SK-MEL-5 (cell line): Measurements from ENCODE around the gene EDIL3. TPM values are rescaled to one million over a fixed set of nuclear protein-coding genes. Genes with fewer than 3 reads are reported as not detected.
"Not testable (repeated sequence)": the region's sequence is repeated elsewhere in the genome, so short reads cannot be mapped to it uniquely, and the experiment has no call there.

Experiments used
- DNase-seq: peaks from one replicate; pipeline ENCODE4 v3.0.0-alpha.2; 2016; ENCODE audit warnings: low read depth, low spot score
- in situ Hi-C: cut with HindIII; loops from 2 replicates; pipeline ENCODE4 v1.10.0; 2016; ENCODE audit warnings: low sequenced_read_pairs, high pct_unique_total_duplicates, low pct_unique_long_range_greater_than_20kb
- total RNA-seq: library from RNA; depleted of rRNA; stranded (reverse); fragments of >200 nt; shearing (Covaris generic); gene quantifications from 2 replicates; pipeline ENCODE4 v1.2.3, GENCODE V29; 2014

EDIL3 gene
- total RNA-seq, 1 experiment from 2014 or later = 8.2 TPM

DNA sequence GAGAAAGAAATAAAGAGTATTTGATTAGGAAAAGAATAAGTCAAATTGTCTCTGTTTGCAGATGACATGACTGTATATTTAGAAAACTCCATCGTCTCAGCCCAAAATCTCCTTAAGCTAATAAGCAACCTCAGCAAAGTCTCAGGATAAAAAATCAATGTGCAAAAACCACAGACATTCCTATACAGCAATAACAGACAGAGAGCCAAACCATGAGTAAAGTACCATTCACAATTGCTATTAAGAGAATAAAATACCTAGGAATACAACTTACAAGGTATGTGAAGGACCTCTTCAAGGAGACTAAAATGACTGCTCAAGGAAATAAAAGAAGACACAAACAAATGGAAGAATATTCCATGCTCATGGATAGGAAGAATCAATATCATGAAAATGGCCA, 66.9 kb downstream of the EDIL3 start:
- DNase-seq, in situ Hi-C loops: not testable (repeated sequence)

DNA sequence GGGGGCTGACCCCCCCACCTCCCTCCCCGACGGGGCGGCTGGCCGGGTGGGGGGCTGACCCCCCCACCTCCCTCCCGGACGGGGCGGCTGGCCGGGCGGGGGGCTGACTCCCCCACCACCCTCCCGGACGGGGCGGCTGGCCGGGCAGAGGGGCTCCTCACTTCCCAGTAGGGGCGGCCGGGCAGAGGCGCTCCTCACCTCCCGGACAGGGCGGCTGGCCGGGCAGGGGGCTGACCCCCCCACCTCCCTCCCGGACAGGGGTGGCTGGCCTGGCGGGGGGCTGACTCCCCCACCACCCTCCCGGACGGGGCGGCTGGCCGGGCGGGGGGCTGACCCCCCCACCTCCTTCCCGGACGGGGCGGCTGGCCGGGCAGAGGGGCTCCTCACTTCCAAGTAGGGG, 72.4 kb downstream of the EDIL3 start:
- in situ Hi-C loops, DNase-seq: not testable (repeated sequence)

DNA sequence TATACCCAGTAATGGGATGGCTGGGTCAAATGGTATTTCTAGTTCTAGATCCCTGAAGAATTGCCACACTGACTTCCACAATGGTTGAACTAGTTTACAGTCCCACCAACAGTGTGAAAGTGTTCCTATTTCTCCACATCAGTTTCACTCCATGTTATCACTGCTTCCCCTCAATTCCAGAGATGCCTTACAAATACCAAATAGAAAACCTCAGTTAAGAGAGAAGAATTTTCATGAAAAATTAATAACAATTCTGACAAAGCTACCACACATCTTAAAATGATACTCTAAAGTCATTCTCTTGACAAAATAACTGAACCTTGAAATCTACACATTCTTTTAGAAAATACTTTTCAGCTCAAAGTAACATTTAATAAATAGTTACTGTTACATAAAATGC, 74.8 kb downstream of the EDIL3 start:
- in situ Hi-C loops, DNase-seq: not testable (repeated sequence)

DNA sequence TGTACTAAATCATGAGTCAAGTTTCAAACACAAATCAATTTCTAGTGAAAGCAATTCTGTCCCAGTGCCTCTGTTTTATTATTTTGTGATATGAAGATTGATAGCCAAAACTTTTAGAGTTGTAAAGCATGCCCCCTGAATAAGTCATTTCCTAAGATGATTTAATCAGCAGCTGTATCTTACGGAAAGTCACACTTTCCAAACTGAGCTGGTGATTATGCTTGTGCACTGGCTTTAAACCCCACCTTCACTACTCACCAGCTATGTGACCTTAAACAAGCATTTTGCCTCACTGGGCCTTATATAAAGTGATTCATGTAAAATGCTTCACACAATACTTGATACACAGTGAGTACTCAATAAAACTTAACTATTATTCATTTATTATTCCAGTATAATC, 78.1 kb downstream of the EDIL3 start:
- DNase-seq = no peak
- in situ Hi-C loops = no loop called here

DNA sequence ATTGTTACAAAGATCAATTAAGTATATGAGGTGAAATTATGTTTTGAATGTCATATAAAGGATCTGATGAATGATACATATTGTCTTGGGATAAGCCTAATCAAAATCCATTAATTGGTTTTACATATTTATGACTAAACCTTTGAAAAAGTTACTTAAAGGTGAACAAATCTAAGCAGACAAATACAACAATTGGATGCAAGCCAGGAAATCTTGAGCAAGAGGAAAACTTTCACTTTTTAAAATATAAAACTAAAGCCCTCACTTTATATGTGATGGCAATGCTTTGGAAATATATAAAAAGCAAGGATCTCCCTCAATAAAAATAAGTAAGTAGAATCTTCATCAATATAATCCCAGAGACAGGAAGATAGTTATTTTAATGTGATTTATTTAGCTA, 80.1 kb downstream of the EDIL3 start:
- in situ Hi-C loops = no loop called here

DNA sequence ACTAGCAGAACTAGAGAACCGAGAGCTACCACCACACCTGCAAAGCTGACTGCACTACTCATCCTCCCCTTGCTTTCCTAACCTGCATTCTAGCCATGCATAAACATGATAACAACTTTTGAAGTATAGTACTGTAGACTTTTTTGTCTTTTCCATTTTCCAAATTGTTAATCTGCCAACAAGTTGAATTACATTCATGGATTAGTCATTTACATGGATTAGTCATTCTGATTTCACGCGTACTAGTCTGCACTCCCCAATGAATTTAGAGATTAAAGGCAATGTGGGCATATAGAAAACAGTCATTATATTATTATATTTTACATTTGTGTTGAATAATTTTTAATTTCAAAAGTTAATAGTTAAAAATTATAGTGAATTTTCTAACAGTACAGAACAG, 81.4 kb downstream of the EDIL3 start:
- in situ Hi-C loops = no loop called here
- DNase-seq = no peak

More for the DNA sequence above, 80.1 kb downstream of the EDIL3 start:
- no peak for DNase-seq

DNA sequence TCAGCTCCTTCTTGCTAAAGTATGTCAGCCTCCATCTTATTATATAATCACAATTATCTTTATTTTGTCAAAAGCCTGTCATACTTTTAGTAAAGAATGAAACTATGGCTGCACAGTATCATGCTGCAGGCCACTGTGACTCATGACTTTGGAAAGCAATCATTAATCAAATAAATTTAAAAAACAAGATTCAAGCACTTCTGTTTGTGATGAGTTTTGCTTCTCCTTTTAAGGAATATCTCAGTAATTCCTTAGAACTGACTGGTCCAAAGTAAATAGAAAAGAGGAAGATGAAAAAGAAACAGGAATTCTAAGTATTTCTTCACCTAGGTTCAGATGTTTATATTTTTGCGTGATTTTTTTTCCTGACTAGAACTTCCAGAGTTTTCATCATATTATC, 83.1 kb downstream of the EDIL3 start:
- in situ Hi-C loops = no loop called here
- DNase-seq = no peak

DNA sequence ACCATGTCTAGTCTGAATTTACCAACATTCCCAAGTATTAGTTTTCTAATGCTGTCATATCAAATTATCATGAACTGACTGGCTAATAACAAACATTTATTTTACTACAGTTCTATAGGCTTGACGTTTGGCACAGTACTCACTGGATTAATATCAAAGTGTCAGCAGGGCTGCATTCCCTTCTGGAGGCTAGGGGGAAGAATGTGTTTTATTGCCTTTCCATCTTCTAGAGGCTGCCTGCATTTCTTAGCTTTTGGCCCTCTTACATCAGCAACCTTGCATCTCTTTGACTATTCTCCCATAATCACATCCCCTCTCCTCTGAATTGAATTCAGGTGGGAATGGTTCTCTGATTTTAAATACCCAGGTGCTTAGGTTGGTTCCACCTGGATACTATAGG, 84.7 kb downstream of the EDIL3 start:
- no peak for DNase-seq
- in situ Hi-C loops = no loop called here

DNA sequence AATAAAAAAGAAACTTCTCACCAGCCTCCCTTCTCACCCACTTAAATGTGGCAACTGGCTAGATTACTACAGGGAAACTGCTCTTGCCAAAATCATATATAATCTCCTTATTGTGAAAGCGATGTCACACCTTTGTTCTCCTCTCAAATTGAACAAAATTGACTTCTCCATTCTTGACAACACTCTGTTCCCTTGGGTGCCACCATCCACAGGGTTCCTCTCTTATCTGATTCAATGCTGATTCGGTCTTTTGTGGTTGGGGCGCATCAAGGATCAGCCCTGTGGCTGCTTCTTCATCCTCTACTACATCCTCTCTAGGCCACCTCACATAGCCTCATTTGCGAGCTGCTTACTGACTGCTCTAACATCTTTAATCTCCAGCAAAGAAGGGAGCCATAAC, 86.1 kb downstream of the EDIL3 start:
- DNase-seq = no peak
- in situ Hi-C loops = no loop called here

DNA sequence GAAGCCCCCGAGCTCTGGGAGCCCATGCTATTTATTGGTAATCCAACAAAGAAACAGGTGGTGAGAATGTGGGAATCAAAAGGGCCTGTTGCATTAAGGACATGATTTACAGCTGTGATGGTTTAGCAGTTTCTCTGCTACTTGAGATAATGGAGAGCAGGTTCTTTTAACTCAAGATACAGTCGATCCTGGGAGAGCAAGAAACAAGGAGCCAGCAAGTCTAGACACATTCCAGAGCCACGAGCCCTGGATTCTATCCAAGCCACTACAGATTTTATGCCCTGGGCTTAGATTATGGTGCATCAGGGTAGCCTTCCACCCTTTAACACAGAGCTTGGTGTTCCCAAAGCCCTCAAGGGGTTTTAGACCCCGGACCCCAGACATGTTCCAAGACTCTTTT, 87.0 kb downstream of the EDIL3 start:
- in situ Hi-C loops, DNase-seq: not testable (repeated sequence)

DNA sequence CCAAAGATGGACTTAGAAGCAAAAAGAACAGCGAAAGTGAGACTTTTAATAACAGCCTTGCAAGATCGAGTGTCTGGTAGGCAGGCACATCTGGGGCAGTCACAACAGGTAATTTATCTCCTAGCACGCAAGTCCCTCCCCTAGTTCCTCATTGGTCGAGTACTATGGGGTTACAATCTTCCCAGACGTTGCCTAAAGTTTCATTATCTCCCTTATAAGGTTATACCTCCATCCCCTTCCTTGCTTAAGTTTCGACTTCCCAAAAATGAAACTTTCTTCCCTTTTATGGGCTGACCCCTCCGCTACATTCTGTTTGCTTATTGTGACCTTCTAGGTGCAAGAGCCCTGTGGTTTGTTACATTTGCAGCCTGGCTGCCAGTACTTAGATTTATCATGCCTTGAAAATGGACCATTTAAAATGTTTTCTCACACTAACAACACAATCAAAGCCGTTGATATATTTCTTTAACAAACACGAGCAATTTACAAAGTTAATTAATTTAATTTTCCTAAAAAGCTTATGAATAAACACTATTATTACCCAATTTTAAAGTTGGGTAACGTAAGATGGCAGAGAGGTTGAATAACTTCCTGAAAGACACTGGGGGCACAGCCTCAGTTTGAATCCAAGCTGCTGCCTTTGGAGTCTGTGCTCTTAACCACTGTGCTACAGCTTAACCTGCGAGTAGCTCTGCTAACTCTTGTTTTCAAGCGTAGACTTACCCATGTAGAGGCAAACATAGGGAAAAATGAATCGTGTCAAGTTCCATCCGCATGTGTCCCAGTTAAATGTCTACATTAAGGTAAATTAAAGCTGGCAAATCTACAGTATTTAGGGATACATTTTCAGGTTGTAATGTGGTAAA, 91.7 kb downstream of the EDIL3 start:
- no peak for DNase-seq
- in situ Hi-C loops = no loop called here

DNA sequence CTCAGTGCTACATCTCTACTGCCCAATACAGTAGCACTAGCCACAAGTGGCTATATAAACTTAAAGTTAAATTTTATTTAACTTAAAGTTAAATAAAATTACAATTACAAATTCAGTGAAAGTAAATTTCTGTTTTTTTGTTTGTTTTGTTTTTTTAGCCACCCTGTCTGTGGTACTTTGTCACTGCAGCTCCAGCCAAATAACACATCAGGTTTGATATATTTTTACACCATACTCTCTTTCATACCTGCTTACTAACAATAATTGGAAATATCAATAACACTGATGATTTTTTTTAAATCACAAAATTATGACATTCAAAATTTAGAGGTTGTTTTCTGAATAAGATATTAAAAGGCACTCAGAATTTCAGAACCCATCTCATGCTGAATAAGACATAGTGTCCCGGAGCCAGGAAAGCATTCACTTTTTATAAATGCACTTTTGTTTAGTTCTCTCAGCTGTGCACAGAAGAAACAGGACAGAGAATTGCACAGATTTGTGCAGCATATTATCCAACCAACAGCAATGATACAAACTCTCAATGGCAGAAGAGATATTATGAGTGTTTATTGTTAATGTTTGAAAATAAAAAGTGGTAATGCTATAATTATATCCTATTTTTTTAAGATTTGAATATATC, 92.6 kb downstream of the EDIL3 start:
- in situ Hi-C loops = no loop called here

DNA sequence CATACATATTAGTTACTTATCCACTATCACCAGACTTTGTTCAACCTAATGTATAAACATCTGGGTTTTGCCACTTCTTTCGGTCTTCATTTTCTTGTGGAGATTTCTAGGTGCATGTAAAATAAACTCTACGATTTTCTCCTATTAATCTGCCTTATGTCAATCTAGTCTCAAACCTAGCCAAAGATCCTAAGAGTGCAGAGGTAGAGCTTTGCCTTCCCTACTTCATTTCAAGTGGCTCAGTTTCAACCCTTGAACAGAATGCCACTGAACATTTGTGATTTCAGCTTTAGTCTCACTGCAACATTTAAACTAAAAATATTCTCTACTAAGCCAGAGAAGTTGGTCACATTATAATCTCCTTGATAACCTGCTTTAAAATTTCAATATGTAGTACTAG, 94.0 kb downstream of the EDIL3 start:
- no peak for DNase-seq

More for the DNA sequence above, 92.6 kb downstream of the EDIL3 start:
- DNase-seq = no peak

DNA sequence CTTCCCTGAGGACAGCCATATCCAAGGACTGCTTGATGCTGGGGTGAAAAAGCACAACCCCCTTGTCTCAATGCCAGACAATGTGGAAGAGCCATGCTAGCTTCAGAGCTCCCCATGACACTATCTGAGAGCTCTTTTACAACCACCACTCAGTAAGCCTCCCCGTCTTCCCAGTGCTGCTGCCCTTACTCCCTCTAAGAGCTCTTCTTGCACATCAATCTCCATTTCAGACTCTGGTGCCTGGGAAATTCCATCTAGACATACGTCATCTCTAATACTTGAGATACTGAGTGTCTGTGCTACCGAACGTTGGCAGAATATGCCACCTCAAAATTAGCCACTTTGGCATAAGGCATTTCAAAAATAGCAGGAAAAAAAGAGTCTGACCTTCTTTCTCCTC, 94.5 kb downstream of the EDIL3 start:
- DNase-seq = no peak
- in situ Hi-C loops = no loop called here

More for the DNA sequence above, 94.0 kb downstream of the EDIL3 start:
- in situ Hi-C loops = no loop called here

DNA sequence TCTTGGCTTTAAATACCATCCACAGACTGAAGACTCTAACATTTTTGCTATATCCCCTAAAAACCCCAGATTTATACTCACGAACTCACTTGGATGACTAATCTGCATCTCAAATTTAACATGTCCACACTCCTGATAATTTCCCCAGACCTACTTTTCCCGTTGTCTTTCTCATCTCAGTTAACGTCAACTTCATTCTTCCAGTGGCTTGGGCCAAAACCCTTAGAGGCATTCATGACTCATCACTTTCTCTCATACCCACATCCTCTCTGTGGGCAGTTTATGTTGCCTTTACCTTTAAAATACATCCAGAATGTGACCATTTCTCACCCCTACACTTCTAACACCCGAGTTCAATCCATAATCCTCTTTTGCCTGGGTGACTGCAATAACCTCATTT, 96.7 kb downstream of the EDIL3 start:
- in situ Hi-C loops = no loop called here
- peak; percentile 68 for DNase-seq

DNA sequence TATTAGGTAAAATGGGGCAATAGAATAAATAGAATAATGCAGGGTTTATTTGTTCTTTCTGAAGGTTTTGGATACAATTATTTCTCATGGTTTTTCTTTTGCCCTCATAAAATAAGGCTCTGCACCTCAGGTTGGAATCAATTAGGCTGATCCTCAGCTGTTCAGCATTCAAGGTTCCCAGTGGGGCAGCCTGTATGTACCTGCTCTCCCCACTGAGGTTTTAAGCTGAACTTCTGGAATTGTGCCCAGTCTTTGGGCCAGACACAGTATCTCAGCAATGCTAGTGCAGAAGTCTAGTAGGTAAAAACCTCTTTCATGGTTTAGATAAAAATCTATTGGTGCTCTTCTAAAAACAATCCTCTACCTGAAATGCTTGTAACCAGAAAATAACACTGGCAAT, 98.0 kb downstream of the EDIL3 start:
- no peak for DNase-seq
- in situ Hi-C loops = no loop called here

DNA sequence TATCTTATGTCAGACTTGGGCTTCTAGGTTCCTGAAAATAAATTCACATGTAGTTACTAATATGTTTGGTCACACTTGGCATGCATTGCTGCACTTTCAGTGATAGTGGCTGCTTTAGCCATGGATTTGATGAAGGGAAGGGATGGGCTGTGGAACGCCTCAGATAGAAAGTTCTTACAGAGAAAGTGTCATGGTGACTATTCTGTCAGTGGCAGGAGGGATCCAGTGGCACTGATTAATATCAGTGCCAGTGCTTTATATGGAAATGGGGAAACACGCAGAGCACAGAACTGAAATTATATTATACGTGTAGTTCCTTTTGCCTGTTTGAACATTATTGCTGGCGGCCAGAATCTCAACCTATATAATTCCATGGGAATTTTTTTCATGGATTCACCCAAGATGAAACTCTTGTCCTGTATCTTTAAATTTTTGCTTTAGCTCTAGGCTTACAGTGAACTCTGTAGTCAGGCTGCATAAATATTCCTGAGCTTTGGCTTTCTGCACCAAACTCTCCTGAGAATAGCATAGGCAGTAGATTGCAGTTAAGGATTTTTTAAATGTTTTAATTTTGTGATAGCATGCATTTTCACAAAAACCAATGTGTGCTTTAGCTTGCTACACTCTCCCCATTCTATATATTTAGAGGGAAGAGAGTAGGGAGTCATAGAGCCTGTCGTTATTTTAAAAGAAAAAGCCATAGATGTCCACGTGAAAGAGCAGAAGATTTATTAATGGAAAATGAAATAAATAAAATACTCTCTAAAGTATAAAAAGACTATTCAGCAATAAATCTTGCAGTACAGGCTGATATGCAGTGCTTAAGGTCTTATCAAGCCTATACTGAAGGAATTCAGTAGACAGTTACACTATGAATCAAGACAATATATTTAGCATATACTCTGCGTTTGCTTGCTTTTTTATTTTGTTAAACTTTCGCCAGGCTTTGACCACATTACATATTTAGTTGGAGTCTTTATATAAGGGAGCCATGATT, 98.7 kb downstream of the EDIL3 start:
- in situ Hi-C loops = no loop called here

DNA sequence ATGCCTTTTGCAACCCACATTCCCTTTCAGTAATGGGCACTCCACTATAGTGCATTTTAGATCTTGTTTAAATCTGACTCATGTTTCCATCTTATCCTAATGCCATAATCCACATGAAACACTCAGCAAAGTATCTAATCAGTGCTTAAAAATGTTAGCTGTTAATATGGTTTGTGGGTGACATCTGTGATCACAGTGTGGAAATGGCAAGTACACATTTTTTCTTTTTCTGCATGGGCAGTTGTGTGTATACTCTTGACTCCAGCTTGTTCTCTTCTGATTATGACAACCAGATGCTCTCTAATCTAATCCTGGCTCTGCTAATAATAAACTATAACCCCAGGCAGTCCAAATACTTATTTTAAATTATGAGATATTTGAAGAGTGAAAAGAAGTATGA, 103.3 kb downstream of the EDIL3 start:
- no peak for DNase-seq
- in situ Hi-C loops = no loop called here

More for the DNA sequence above, 98.7 kb downstream of the EDIL3 start:
- no peak for DNase-seq
